Measurements from ENCODE around the gene C19orf25. TPM values are rescaled to one million over a fixed set of nuclear protein-coding genes. Genes with fewer than 3 reads are reported as not detected.

C19orf25 gene
- total and polyA plus RNA-seq, 2 of the 13 experiments (the other 11 are each of a cell fraction or from before 2014, with no cell fraction given): 14.2 to 32.4 TPM

DNA sequence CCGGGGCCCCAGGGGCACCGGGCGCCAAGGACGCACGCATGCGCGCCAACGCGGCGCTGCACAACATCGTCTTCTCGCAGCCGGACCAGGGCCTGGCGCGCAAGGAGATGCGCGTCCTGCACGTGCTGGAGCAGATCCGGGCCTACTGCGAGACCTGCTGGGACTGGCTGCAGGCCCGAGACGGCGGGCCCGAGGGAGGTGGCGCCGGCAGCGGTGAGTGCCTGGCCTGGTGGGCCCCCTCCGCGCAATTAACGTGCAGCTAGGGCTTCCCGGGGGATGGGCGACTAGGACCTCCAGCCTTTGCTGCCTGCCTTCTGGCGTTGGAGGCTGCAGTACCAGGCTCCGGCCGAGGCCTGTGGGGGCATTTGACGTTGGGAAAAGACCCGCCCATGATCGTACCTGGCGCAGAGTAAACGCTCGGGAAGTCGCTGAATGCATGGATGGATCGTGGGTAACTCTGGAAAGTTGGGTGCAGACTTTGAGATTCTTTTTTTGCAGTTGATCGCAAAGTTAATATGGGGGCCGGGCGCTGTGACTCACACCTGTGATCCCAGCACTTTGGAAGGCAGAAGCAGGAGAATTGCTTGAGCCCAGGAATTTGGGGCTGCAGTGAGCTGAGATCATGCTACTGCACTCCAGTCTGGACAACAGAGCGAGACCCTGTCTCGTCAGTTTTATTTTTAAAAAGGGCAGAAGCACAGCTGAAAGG is 21.8 kb downstream of the C19orf25 start (continued):
- TF ChIP-seq KDM2A (CRISPR knock-in tag; IDR thresholded peaks at IDR 0.05; ENCODE audit: borderline replicate concordance, low read depth): peak; percentile 96
- TF ChIP-seq, protein P1, sequence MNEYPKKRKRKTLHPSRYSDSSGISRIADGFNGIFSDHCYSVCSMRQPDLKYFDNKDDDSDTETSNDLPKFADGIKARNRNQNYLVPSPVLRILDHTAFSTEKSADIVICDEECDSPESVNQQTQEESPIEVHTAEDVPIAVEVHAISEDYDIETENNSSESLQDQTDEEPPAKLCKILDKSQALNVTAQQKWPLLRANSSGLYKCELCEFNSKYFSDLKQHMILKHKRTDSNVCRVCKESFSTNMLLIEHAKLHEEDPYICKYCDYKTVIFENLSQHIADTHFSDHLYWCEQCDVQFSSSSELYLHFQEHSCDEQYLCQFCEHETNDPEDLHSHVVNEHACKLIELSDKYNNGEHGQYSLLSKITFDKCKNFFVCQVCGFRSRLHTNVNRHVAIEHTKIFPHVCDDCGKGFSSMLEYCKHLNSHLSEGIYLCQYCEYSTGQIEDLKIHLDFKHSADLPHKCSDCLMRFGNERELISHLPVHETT (CRISPR knock-in tag; conservative IDR thresholded peaks at IDR 0.05): no peak
- TF ChIP-seq ZNF160 (CRISPR knock-in tag; IDR thresholded peaks at IDR 0.05): no peak
- TF ChIP-seq, protein P2, sequence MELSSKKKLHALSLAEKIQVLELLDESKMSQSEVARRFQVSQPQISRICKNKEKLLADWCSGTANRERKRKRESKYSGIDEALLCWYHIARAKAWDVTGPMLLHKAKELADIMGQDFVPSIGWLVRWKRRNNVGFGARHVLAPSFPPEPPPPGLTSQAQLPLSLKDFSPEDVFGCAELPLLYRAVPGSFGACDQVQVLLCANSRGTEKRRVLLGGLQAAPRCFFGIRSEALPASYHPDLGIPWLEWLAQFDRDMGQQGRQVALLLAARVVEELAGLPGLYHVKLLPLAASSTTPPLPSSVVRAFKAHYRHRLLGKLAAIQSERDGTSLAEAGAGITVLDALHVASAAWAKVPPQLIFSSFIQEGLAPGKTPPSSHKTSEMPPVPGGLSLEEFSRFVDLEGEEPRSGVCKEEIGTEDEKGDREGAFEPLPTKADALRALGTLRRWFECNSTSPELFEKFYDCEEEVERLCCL (CRISPR knock-in tag; IDR thresholded peaks at IDR 0.05; ENCODE audit: borderline replicate concordance): no peak
- no peak for TF ChIP-seq ZNF296 (CRISPR knock-in tag; conservative IDR thresholded peaks at IDR 0.05)
- TF ChIP-seq PITX1 (CRISPR knock-in tag; IDR thresholded peaks at IDR 0.05): no peak
- TF ChIP-seq AKAP8 (CRISPR knock-in tag; IDR thresholded peaks at IDR 0.05): peak; percentile 89
- no peak for TF ChIP-seq ZNF75D (CRISPR knock-in tag; IDR thresholded peaks at IDR 0.05; ENCODE audit: borderline replicate concordance)
- no peak for TF ChIP-seq GZF1 (CRISPR knock-in tag; IDR thresholded peaks at IDR 0.05)
- TF ChIP-seq PCBP1 (IDR thresholded peaks at IDR 0.05; ENCODE audit: borderline replicate concordance, low read depth, low read length): no peak
- no peak for TF ChIP-seq ZNF788 (CRISPR knock-in tag; IDR thresholded peaks at IDR 0.05; ENCODE audit: borderline replicate concordance)
- no peak for TF ChIP-seq FOSL2 (CRISPR knock-in tag; IDR thresholded peaks at IDR 0.05)
- TF ChIP-seq, protein P3, sequence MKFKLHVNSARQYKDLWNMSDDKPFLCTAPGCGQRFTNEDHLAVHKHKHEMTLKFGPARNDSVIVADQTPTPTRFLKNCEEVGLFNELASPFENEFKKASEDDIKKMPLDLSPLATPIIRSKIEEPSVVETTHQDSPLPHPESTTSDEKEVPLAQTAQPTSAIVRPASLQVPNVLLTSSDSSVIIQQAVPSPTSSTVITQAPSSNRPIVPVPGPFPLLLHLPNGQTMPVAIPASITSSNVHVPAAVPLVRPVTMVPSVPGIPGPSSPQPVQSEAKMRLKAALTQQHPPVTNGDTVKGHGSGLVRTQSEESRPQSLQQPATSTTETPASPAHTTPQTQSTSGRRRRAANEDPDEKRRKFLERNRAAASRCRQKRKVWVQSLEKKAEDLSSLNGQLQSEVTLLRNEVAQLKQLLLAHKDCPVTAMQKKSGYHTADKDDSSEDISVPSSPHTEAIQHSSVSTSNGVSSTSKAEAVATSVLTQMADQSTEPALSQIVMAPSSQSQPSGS (CRISPR knock-in tag; IDR thresholded peaks at IDR 0.05): no peak
- TF ChIP-seq ZNF619 (CRISPR knock-in tag; IDR thresholded peaks at IDR 0.05): no peak
- TF ChIP-seq FOXO1 (CRISPR knock-in tag; IDR thresholded peaks at IDR 0.05): no peak
- no peak for TF ChIP-seq REXO4 (CRISPR knock-in tag; IDR thresholded peaks at IDR 0.05; ENCODE audit: borderline replicate concordance)
- TF ChIP-seq, protein P4, sequence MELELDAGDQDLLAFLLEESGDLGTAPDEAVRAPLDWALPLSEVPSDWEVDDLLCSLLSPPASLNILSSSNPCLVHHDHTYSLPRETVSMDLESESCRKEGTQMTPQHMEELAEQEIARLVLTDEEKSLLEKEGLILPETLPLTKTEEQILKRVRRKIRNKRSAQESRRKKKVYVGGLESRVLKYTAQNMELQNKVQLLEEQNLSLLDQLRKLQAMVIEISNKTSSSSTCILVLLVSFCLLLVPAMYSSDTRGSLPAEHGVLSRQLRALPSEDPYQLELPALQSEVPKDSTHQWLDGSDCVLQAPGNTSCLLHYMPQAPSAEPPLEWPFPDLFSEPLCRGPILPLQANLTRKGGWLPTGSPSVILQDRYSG (CRISPR knock-in tag; IDR thresholded peaks at IDR 0.05): no peak
- peak; percentile 87 for TF ChIP-seq HNRNPLL (IDR thresholded peaks at IDR 0.05; ENCODE audit: low read depth, low read length, poor library complexity, severe bottlenecking)
- TF ChIP-seq ZNF564 (CRISPR knock-in tag; IDR thresholded peaks at IDR 0.05): no peak
- TF ChIP-seq, protein P5, sequence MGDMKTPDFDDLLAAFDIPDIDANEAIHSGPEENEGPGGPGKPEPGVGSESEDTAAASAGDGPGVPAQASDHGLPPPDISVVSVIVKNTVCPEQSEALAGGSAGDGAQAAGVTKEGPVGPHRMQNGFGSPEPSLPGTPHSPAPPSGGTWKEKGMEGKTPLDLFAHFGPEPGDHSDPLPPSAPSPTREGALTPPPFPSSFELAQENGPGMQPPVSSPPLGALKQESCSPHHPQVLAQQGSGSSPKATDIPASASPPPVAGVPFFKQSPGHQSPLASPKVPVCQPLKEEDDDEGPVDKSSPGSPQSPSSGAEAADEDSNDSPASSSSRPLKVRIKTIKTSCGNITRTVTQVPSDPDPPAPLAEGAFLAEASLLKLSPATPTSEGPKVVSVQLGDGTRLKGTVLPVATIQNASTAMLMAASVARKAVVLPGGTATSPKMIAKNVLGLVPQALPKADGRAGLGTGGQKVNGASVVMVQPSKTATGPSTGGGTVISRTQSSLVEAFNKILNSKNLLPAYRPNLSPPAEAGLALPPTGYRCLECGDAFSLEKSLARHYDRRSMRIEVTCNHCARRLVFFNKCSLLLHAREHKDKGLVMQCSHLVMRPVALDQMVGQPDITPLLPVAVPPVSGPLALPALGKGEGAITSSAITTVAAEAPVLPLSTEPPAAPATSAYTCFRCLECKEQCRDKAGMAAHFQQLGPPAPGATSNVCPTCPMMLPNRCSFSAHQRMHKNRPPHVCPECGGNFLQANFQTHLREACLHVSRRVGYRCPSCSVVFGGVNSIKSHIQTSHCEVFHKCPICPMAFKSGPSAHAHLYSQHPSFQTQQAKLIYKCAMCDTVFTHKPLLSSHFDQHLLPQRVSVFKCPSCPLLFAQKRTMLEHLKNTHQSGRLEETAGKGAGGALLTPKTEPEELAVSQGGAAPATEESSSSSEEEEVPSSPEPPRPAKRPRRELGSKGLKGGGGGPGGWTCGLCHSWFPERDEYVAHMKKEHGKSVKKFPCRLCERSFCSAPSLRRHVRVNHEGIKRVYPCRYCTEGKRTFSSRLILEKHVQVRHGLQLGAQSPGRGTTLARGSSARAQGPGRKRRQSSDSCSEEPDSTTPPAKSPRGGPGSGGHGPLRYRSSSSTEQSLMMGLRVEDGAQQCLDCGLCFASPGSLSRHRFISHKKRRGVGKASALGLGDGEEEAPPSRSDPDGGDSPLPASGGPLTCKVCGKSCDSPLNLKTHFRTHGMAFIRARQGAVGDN (CRISPR knock-in tag; IDR thresholded peaks at IDR 0.05): peak; percentile 69
- 0 out of 2 replicates have a peak, but pooled peaks have one; percentile 39 for TF ChIP-seq DNMT1 (CRISPR knock-in tag; IDR thresholded peaks at IDR 0.05)
